ENCODE data around the gene POLR1A. TPM values are rescaled to one million over a fixed set of nuclear protein-coding genes. Genes with fewer than 3 reads are reported as not detected.

The POLR1A gene
- total and polyA plus RNA-seq, 4 donors, result 5.5 to 39.1 (median 9.7) TPM

DNA sequence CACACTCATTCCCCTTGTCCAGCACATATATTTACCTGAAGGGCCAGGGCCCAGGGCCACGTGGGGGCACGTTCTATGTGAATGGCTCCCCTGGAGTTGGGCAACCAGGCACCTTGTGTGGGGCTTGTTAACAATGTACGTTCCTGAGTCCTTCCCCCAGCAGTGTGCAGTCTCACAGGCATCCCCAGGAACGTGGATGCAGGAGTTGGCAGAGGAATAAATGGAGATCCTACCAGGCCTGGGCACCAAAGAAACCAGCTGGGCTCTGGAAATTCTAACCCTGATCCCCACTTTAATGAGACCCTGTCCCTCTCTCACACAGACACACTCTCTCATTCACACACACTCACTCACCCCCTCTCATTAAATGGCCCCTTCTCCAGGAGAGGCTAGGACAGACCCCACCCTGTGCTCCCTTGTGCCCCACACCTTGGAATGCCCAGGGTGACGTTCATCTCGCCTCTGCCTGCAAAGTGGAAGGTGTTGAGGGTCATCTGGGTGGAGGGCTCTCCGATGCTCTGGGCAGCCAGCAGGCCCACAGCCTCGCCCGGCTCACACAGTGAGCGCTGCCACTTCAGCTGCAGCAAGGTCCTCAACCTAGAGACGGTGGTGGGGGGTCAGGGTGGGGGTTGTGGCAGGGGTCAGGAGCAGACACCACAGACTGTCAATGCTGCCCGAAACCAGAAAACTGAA is 65.6 kb downstream of the POLR1A start:
- H3K27ac ChIP-seq (ENCODE audit: low read depth in 1 of 2, low read length in 1 of 2), result peak overlapping the region in 1 of 2 donors; percentile 18
- ATAC-seq (ENCODE audit: insufficient read depth, low FRiP score), result no peak

DNA sequence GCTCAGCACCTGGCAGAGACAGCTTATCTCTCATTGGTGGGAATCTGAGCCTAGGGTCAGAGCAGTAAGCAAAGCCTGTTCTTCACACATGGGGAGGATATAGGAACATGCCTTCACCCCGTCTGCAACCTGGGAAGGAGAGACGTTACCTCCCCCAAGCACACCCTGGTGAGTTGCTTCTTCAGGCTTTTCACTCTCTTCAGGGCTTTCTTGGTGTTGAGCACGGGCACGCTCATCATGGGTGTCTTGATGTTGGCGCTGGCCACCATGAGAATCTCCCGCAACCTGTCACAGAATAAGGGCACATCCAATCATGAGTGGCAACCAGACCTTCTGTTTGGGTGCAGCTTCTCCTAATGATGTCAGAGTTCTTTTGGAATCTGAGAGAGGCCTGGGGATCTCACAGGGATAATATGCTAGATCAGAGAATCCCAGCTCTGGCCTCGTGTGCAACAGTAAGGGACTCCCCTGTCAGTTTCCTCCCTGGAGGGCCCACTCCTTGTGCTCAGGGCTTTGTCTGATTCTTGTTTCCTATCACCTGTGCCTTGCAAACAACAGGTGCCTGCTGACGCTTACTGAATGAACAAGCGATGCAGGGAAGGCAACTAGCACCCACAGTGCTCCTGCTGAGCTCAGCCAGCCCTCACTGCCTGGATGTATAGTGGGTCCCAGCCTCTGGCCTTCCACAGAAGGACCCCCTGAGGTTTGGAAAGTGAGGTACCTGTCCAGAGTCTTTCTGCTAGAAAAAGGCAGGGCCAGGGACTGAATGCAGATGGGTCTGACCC is 66.3 kb downstream of the POLR1A start:
- DNase-seq (no peak), ATAC-seq (ENCODE audit: insufficient read depth, low FRiP score) (no peak)
- no peak overlapping the region for H3K9ac ChIP-seq (ENCODE audit: insufficient read depth in 1 of 2, low read length in 2 of 2)
- H3K4me3 ChIP-seq, result no peak overlapping the region
- H3K36me3 ChIP-seq (ENCODE audit: control insufficient read depth in 4 of 4, insufficient read depth in 4 of 4, low read length in 4 of 4), result peaks cover 18 to 42% (median 32%) of the 10 kb centered on the region in 4 donors
- H3K27ac ChIP-seq (ENCODE audit: low read depth in 1 of 2, low read length in 1 of 2), result peak overlapping the region in 1 of 2 donors; percentile 96
- H3K9me3 ChIP-seq (ENCODE audit: control insufficient read depth in 4 of 4, insufficient read depth in 3 of 4, low read length in 3 of 4), result no peaks in the 10 kb centered on the region
- H3K4me1 ChIP-seq (ENCODE audit: control insufficient read depth in 5 of 5, insufficient read depth in 5 of 5, low read length in 5 of 5), result peaks cover 12 to 31% (median 27%) of the 10 kb centered on the region in 5 donors
- no peaks in the 10 kb centered on the region for H3K27me3 ChIP-seq (ENCODE audit: control insufficient read depth in 3 of 3, insufficient read depth in 3 of 3, low read length in 2 of 3)
- TF ChIP-seq, protein P1, sequence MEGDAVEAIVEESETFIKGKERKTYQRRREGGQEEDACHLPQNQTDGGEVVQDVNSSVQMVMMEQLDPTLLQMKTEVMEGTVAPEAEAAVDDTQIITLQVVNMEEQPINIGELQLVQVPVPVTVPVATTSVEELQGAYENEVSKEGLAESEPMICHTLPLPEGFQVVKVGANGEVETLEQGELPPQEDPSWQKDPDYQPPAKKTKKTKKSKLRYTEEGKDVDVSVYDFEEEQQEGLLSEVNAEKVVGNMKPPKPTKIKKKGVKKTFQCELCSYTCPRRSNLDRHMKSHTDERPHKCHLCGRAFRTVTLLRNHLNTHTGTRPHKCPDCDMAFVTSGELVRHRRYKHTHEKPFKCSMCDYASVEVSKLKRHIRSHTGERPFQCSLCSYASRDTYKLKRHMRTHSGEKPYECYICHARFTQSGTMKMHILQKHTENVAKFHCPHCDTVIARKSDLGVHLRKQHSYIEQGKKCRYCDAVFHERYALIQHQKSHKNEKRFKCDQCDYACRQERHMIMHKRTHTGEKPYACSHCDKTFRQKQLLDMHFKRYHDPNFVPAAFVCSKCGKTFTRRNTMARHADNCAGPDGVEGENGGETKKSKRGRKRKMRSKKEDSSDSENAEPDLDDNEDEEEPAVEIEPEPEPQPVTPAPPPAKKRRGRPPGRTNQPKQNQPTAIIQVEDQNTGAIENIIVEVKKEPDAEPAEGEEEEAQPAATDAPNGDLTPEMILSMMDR (IDR thresholded peaks at IDR 0.05; ENCODE audit: control extremely low read depth, extremely low read depth), result no peak
- 93 to 96% methylated on average over 9 of the region's 9 CpGs for WGBS, 2 donors

More for the DNA sequence above, 65.6 kb downstream of the POLR1A start:
- Histone ChIP-seq H3K4me1 (ENCODE audit: control insufficient read depth in 5 of 5, insufficient read depth in 5 of 5, low read length in 5 of 5) (peaks cover 12 to 31% (median 27%) of the 10 kb centered on the region in 5 donors), H3K4me3 (no peak overlapping the region), H3K36me3 (ENCODE audit: control insufficient read depth in 4 of 4, insufficient read depth in 4 of 4, low read length in 4 of 4) (peaks cover 25 to 42% (median 37%) of the 10 kb centered on the region in 4 donors), H3K27me3 (ENCODE audit: control insufficient read depth in 3 of 3, insufficient read depth in 3 of 3, low read length in 2 of 3) (no peaks in the 10 kb centered on the region), H3K9me3 (ENCODE audit: control insufficient read depth in 4 of 4, insufficient read depth in 3 of 4, low read length in 3 of 4) (no peaks in the 10 kb centered on the region), H3K9ac (ENCODE audit: insufficient read depth in 1 of 2, low read length in 2 of 2) (no peak overlapping the region)
- WGBS, 2 donors, result 88 to 91% methylated on average over 12 of the region's 12 CpGs
- no peak for DNase-seq
- TF ChIP-seq, protein P1 (IDR thresholded peaks at IDR 0.05; ENCODE audit: control extremely low read depth, extremely low read depth), result no peak

DNA sequence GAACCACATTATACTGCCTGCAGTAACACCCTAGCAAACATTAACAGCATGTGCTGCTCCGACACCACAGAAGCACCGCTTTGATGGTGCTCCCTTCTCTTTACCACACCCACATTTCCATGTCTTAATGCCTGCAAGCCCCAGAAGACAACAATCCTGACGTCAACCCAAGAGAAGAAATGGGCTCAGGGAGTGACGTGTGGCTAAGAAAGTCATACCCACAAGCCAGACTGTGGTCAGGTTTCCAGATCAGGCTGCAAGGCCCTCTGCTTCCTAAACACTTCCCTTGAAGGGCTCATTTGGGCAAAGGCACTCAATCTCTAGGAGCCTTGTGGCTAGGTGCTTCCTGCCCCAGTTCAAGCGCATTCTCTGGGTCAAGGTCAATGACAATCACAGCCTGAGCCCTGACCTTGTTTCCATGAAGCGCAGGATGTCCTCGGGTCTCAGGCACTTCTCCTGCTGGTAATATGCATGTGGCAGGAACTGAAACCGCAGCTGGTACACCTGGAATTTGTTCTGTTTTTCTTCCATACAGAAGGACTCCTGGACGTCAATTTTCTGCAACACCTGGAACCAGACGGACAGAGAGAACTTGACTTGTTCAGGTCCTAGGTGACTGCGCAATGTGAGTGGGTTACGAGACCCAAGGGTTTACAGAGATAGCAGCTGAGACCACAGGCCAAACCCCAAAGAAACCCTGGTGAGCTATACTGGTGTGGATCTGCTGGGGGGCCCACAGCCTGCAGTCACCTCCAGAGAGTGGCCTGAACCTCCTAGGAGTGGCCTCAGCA is 67.2 kb downstream of the POLR1A start:
- peak in 1 of 3 donors; percentile 20 for DNase-seq
- H3K9ac ChIP-seq (ENCODE audit: insufficient read depth in 1 of 2, low read length in 2 of 2), result no peak overlapping the region
- H3K36me3 ChIP-seq (ENCODE audit: control insufficient read depth in 4 of 4, insufficient read depth in 4 of 4, low read length in 4 of 4), result peaks cover 11 to 43% (median 32%) of the 10 kb centered on the region in 4 donors
- ATAC-seq (ENCODE audit: insufficient read depth, low FRiP score), result no peak
- H3K9me3 ChIP-seq (ENCODE audit: control insufficient read depth in 4 of 4, insufficient read depth in 3 of 4, low read length in 3 of 4), result no peaks in the 10 kb centered on the region
- H3K27ac ChIP-seq (ENCODE audit: low read depth in 1 of 2, low read length in 1 of 2), result peak overlapping the region in 1 of 2 donors; percentile 96
- peaks cover 12 to 31% (median 27%) of the 10 kb centered on the region in 5 donors for H3K4me1 ChIP-seq (ENCODE audit: control insufficient read depth in 5 of 5, insufficient read depth in 5 of 5, low read length in 5 of 5)
- no peak overlapping the region for H3K4me3 ChIP-seq
- 48 to 52% methylated on average over 12 of the region's 12 CpGs for WGBS, 2 donors
- TF ChIP-seq, protein P1 (IDR thresholded peaks at IDR 0.05; ENCODE audit: control extremely low read depth, extremely low read depth), result no peak
- no peaks in the 10 kb centered on the region for H3K27me3 ChIP-seq (ENCODE audit: control insufficient read depth in 3 of 3, insufficient read depth in 3 of 3, low read length in 2 of 3)

All from lung (tissue), 12 donors.